ENCODE data around the gene MRNIP. TPM values are rescaled to one million over a fixed set of nuclear protein-coding genes. Genes with fewer than 3 reads are reported as not detected.

MRNIP gene
- total RNA-seq, 1 experiment from 2014 or later = 39.9 TPM

DNA sequence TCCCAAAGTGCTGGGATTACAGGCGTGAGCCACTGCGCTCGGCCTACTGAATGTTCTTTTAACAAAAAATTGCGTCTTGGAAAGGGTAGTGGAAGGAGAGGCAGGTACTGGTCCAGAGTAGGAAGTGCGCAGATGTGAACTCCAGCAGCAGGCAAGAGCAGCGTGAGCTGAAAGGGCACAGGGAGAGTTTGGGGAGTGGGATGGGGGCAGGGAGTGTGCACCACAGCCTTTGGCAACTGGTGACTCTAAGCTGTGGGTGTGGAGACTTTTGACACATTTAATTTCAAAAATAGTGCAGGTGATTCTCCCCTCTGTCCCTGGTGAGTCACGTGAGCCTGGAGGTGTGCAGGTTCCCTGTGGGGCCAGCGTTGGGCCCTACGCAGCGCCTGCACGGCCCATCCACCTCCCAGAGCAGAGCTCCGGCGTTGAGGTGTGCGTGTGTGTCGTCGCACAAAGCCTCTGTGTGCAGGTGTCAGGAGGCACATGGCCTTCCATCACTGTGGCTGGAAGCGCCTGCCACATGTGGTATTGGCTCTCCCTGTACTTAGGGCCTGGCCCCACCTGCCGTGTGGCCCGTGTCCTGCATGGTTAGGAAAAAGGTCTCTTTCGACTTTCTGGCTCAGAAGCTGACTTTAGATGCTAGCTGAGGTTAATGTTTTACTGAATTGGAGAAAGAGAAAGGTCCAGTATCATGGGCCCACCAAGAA lies 26.4 kb downstream of the MRNIP start:
- no peak overlapping the region for H3K4me3 ChIP-seq
- no peak overlapping the region for H3K27ac ChIP-seq
- no peaks in the 10 kb centered on the region for H3K9me3 ChIP-seq (ENCODE audit: insufficient read depth, low read depth)
- H3K36me3 ChIP-seq (ENCODE audit: low read depth) = peaks cover 69% of the 10 kb centered on the region
- DNase-seq = no peak
- H2AFZ ChIP-seq = no peak overlapping the region
- peaks cover 87% of the 10 kb centered on the region for H3F3A ChIP-seq (ENCODE audit: insufficient read depth, low read depth)
- H3K27me3 ChIP-seq (ENCODE audit: insufficient read depth, low read depth) = no peaks in the 10 kb centered on the region
- peaks cover 79% of the 10 kb centered on the region for H4K20me1 ChIP-seq (ENCODE audit: insufficient read depth)
- intact Hi-C loops (cut with micrococcal nuclease; ENCODE audit: unreplicated experiment) = no loop called here
- peaks cover 8% of the 10 kb centered on the region; the same call in 1 of the 2 replicates for H3K4me1 ChIP-seq (replicated peaks; ENCODE audit: insufficient read depth)
- H3K4me2 ChIP-seq = no peak overlapping the region
- CTCF ChIA-PET = no interaction called here
- H3K9me2 ChIP-seq (ENCODE audit: insufficient read depth) = no peaks in the 10 kb centered on the region
- POLR2A ChIA-PET (ENCODE audit: unreplicated experiment) = interaction anchor here (0.5 kb wide), 1 partner anchor 10 kb away, joined by 3 read pairs; no protein-coding TSS in a partner anchor
- peaks cover 48% of the 10 kb centered on the region for H3K79me2 ChIP-seq (ENCODE audit: low read depth)
- no TSS peak for BruUV-seq (replicated peaks)
- TF ChIP-seq EZH2 (IDR thresholded peaks at IDR 0.05; ENCODE audit: low read depth) (no peak), CTCF (conservative IDR thresholded peaks at IDR 0.05) (no peak)

DNA sequence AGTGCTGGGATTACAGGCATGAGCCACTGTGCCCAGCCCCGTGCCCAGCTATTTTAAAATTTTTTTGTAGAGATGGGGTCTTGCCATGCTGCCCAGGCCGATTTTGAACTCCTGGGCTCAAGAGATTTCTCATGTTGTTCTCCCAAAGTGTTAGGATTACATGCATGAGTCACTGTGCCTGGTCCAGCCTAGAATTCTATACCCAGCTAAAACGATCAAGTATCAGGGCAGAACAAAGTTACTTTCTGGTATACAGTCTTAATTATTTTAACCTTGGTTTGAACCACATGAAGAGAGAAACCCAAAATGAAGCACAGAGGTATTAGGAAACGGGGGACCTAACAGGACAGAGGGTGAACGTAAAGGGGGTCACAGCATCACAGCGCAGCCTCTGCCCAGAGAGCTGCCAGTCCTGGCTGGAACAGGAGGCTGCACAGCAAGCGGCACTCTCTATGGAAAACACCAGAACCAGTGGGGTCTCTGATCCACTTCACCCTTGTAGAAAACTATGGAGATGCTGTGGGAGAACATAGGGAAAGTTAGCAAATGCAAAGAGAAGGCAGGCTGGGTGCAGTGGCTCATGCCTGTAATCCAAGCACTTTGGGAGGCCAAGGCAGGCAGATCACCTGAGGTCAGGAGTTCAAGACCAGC lies 27.7 kb downstream of the MRNIP start:
- Histone ChIP-seq H4K20me1 (ENCODE audit: insufficient read depth) (peaks cover 79% of the 10 kb centered on the region), H3K4me1 (replicated peaks; ENCODE audit: insufficient read depth) (peaks cover 8% of the 10 kb centered on the region; the same call in 1 of the 2 replicates), H3K4me2 (no peak overlapping the region), H3K9me2 (ENCODE audit: insufficient read depth) (no peaks in the 10 kb centered on the region), H3K36me3 (ENCODE audit: low read depth) (peaks cover 72% of the 10 kb centered on the region), H3K9me3 (ENCODE audit: insufficient read depth, low read depth) (no peaks in the 10 kb centered on the region), H3F3A (ENCODE audit: insufficient read depth, low read depth) (peaks cover 87% of the 10 kb centered on the region), H2AFZ (no peak overlapping the region), H3K79me2 (ENCODE audit: low read depth) (peaks cover 61% of the 10 kb centered on the region), H3K27me3 (ENCODE audit: insufficient read depth, low read depth) (no peaks in the 10 kb centered on the region), H3K4me3 (no peak overlapping the region), H3K27ac (no peak overlapping the region; the same call in 1 of the 2 replicates)
- ChIA-PET CTCF (no interaction called here), POLR2A (ENCODE audit: unreplicated experiment) (interaction anchor here (0.7 kb wide), 1 partner anchor 293 kb away, joined by 3 read pairs; no protein-coding TSS in a partner anchor)
- no peak for TF ChIP-seq EZH2 (IDR thresholded peaks at IDR 0.05; ENCODE audit: low read depth)
- TF ChIP-seq CTCF (conservative IDR thresholded peaks at IDR 0.05) = no peak
- BruUV-seq (replicated peaks) = no TSS peak
- intact Hi-C loops (cut with micrococcal nuclease; ENCODE audit: unreplicated experiment) = no loop called here
- no peak for DNase-seq

GRCh38 chr5:179829732-179830435 lies 28.7 kb downstream of the MRNIP start:
- Histone ChIP-seq H3K4me1 (replicated peaks; ENCODE audit: insufficient read depth) (peaks cover 8% of the 10 kb centered on the region; the same call in 1 of the 2 replicates), H2AFZ (no peak overlapping the region), H3K9me3 (ENCODE audit: insufficient read depth, low read depth) (no peaks in the 10 kb centered on the region), H4K20me1 (ENCODE audit: insufficient read depth) (peaks cover 88% of the 10 kb centered on the region), H3K4me3 (no peak overlapping the region), H3F3A (ENCODE audit: insufficient read depth, low read depth) (peaks cover 92% of the 10 kb centered on the region), H3K4me2 (no peak overlapping the region), H3K27me3 (ENCODE audit: insufficient read depth, low read depth) (no peaks in the 10 kb centered on the region), H3K36me3 (ENCODE audit: low read depth) (peaks cover 82% of the 10 kb centered on the region), H3K79me2 (ENCODE audit: low read depth) (peaks cover 71% of the 10 kb centered on the region), H3K9me2 (ENCODE audit: insufficient read depth) (no peaks in the 10 kb centered on the region), H3K27ac (peak overlapping the region; percentile 19; the same call in 1 of the 2 replicates)
- no TSS peak for BruUV-seq (replicated peaks)
- CTCF ChIA-PET = no interaction called here
- POLR2A ChIA-PET (ENCODE audit: unreplicated experiment) = interaction anchor here (0.7 kb wide), 1 partner anchor 93 kb away, joined by 6 read pairs; no protein-coding TSS in a partner anchor
- TF ChIP-seq CTCF (conservative IDR thresholded peaks at IDR 0.05) (no peak), EZH2 (IDR thresholded peaks at IDR 0.05; ENCODE audit: low read depth) (no peak)
- intact Hi-C loops (cut with micrococcal nuclease; ENCODE audit: unreplicated experiment) = no loop called here
- DNase-seq = no peak
